Effector CD4-positive, alpha-beta T cell (primary cell): ENCODE results near the gene MRPS23.

Experiments
- DNase-seq: peaks from one replicate; pipeline ENCODE4 v3.0.0-alpha.2; 2020

The MRPS23 gene

GRCh38 chr17:57834146-57834741, 15.6 kb downstream of the MRPS23 start:
- DNase-seq, result no peak

GRCh38 chr17:57833179-57833939, 16.5 kb downstream of the MRPS23 start:
- DNase-seq, result peak; percentile 73

GRCh38 chr17:57832314-57833178, 17.3 kb downstream of the MRPS23 start:
- no peak for DNase-seq

GRCh38 chr17:57830880-57831279, 19.0 kb downstream of the MRPS23 start:
- no peak for DNase-seq

GRCh38 chr17:57823469-57824401, 26.1 kb downstream of the MRPS23 start:
- no peak for DNase-seq

GRCh38 chr17:57819867-57820266, 30.0 kb downstream of the MRPS23 start:
- no peak for DNase-seq

- DNase-seq, result no peak
Observed at GRCh38 chr17:57819285-57819684, 30.6 kb downstream of the MRPS23 start.

- DNase-seq, result no peak
Observed at GRCh38 chr17:57818066-57818465, 31.8 kb downstream of the MRPS23 start.

- no peak for DNase-seq
Observed at GRCh38 chr17:57817299-57817698, 32.5 kb downstream of the MRPS23 start.

GRCh38 chr17:57814421-57814820, 35.4 kb downstream of the MRPS23 start:
- DNase-seq, result no peak

GRCh38 chr17:57811638-57812280, 38.1 kb downstream of the MRPS23 start:
- DNase-seq, result no peak

- no peak for DNase-seq
Observed at GRCh38 chr17:57810721-57811637, 38.9 kb downstream of the MRPS23 start.

GRCh38 chr17:57809879-57810278, 40.0 kb downstream of the MRPS23 start:
- no peak for DNase-seq

GRCh38 chr17:57808882-57809281, 41.0 kb downstream of the MRPS23 start:
- no peak for DNase-seq

- no peak for DNase-seq
Observed at GRCh38 chr17:57806167-57806830, 43.5 kb downstream of the MRPS23 start.

GRCh38 chr17:57803021-57803420, 46.8 kb downstream of the MRPS23 start:
- no peak for DNase-seq

GRCh38 chr17:57801044-57801711, 48.7 kb downstream of the MRPS23 start:
- no peak for DNase-seq

GRCh38 chr17:57794841-57795240, 55.0 kb downstream of the MRPS23 start:
- no peak for DNase-seq

GRCh38 chr17:57788725-57789124, 61.1 kb downstream of the MRPS23 start:
- DNase-seq, result no peak

GRCh38 chr17:57785022-57785421, 64.8 kb downstream of the MRPS23 start:
- no peak for DNase-seq
